HEK293T (cell line): Measurements from ENCODE around the gene CPT1B.

Source experiments
- FOXK2 ChIP-seq: fragments of 450-650 bp; IDR thresholded peaks from 2 replicates; pipeline ENCODE4 v1.6.1; 2016; ENCODE audit warnings: mild to moderate bottlenecking
- FOXM1 ChIP-seq: fragments of 450-650 bp; IDR thresholded peaks from 2 replicates; pipeline ENCODE4 v1.6.1; 2017; ENCODE audit warnings: mild to moderate bottlenecking, borderline replicate concordance
- HDGF ChIP-seq: fragments of 450-650 bp; IDR thresholded peaks from 2 replicates; pipeline ENCODE4 v1.6.1; 2017; ENCODE audit warnings: antibody characterized with exemption, borderline replicate concordance
- LEF1 ChIP-seq: fragments of 450-650 bp; IDR thresholded peaks from 2 replicates; pipeline ENCODE4 v1.6.1; 2017; ENCODE audit warnings: mild to moderate bottlenecking, borderline replicate concordance
- NFRKB ChIP-seq: fragments of 450-650 bp; IDR thresholded peaks from 2 replicates; pipeline ENCODE4 v1.6.1; 2016; ENCODE audit warnings: mild to moderate bottlenecking, moderate library complexity
- TARDBP ChIP-seq: fragments of 450-650 bp; IDR thresholded peaks from 2 replicates; pipeline ENCODE4 v1.6.1; 2016

GRCh38 chr22:50576070-50576469, 2.2 kb downstream of the CPT1B start:
- TF ChIP-seq LEF1 (no peak), NFRKB (no peak), FOXK2 (no peak), FOXM1 (no peak), HDGF (no peak), TARDBP (no peak)
